Osteocyte (in vitro differentiated cells): ENCODE measurements around the gene TECRL. TPM values are rescaled to one million over a fixed set of nuclear protein-coding genes. Genes with fewer than 3 reads are reported as not detected.

ENCODE experiments used
- DNase-seq: peaks from one replicate; pipeline ENCODE4 v3.0.0; 2021; ENCODE audit warnings: mixed read lengths; ENCODE audit not compliant: unreplicated experiment; ENCODE audit errors: extremely low spot score
- H3K27ac Mint-ChIP-seq: one replicate; pipeline ENCODE4 v1.8.0; 2021; ENCODE audit warnings: mild to moderate bottlenecking, mixed read lengths; ENCODE audit not compliant: unreplicated experiment
- H3K27me3 Mint-ChIP-seq: one replicate; pipeline ENCODE4 v1.8.0; 2021; ENCODE audit warnings: mixed read lengths; ENCODE audit not compliant: unreplicated experiment
- H3K36me3 Mint-ChIP-seq: one replicate; pipeline ENCODE4 v1.8.0; 2021; ENCODE audit warnings: mixed read lengths; ENCODE audit not compliant: unreplicated experiment
- H3K4me1 Mint-ChIP-seq: one replicate; pipeline ENCODE4 v1.8.0; 2021; ENCODE audit warnings: mixed read lengths; ENCODE audit not compliant: unreplicated experiment
- H3K4me3 Mint-ChIP-seq: one replicate; pipeline ENCODE4 v1.8.0; 2021; ENCODE audit warnings: mild to moderate bottlenecking, moderate library complexity, mixed read lengths; ENCODE audit not compliant: unreplicated experiment
- H3K9me3 Mint-ChIP-seq: one replicate; pipeline ENCODE4 v1.8.0; 2021; ENCODE audit warnings: mixed read lengths; ENCODE audit not compliant: unreplicated experiment
- CTCF ChIP-seq: fragments of 200-600 bp; sonication (generic); IDR thresholded peaks from 2 replicates; pipeline ENCODE4 v1.5.0; 2021; ENCODE audit warnings: antibody characterized with exemption, mild to moderate bottlenecking, moderate library complexity
- total RNA-seq: library from RNA; stranded (reverse); gene quantifications from 2 replicates; pipeline ENCODE4 v1.2.1, GENCODE V29; 2021

The TECRL gene
- total RNA-seq, 1 donor from 2014 or later, result not detected

GRCh38 chr4:64360664-64361398, 48.4 kb downstream of the TECRL start:
- Mint-ChIP-seq H3K4me3 (no peak overlapping the region), H3K36me3 (no peaks in the 10 kb centered on the region), H3K4me1 (no peaks in the 10 kb centered on the region), H3K9me3 (no peaks in the 10 kb centered on the region), H3K27ac (no peak overlapping the region), H3K27me3 (no peaks in the 10 kb centered on the region)
- DNase-seq, result no peak
- TF ChIP-seq CTCF, result no peak

- Mint-ChIP-seq H3K4me1 (no peaks in the 10 kb centered on the region), H3K36me3 (no peaks in the 10 kb centered on the region), H3K27me3 (no peaks in the 10 kb centered on the region), H3K27ac (no peak overlapping the region), H3K4me3 (no peak overlapping the region), H3K9me3 (no peaks in the 10 kb centered on the region)
- DNase-seq, result no peak
- no peak for TF ChIP-seq CTCF
These were observed 49.8 kb downstream of the TECRL start for GRCh38 chr4:64359489-64359888.

- Mint-ChIP-seq H3K36me3 (no peaks in the 10 kb centered on the region), H3K27me3 (no peaks in the 10 kb centered on the region), H3K9me3 (no peaks in the 10 kb centered on the region), H3K27ac (no peak overlapping the region), H3K4me1 (no peaks in the 10 kb centered on the region), H3K4me3 (no peak overlapping the region)
- DNase-seq, result no peak
- TF ChIP-seq CTCF, result no peak
These were observed 55.3 kb downstream of the TECRL start for GRCh38 chr4:64353904-64354303.

GRCh38 chr4:64341711-64342110, 67.5 kb downstream of the TECRL start:
- Mint-ChIP-seq H3K4me1 (no peaks in the 10 kb centered on the region), H3K27ac (no peak overlapping the region), H3K9me3 (peaks cover 9% of the 10 kb centered on the region), H3K27me3 (no peaks in the 10 kb centered on the region), H3K4me3 (no peak overlapping the region), H3K36me3 (no peaks in the 10 kb centered on the region)
- DNase-seq, result no peak
- no peak for TF ChIP-seq CTCF

GRCh38 chr4:64340218-64341110, 68.8 kb downstream of the TECRL start:
- H3K27ac Mint-ChIP-seq, result no peak overlapping the region
- peaks cover 10% of the 10 kb centered on the region for H3K9me3 Mint-ChIP-seq
- H3K27me3 Mint-ChIP-seq, result no peaks in the 10 kb centered on the region
- no peaks in the 10 kb centered on the region for H3K4me1 Mint-ChIP-seq
- H3K4me3 Mint-ChIP-seq, result no peak overlapping the region
- no peak for TF ChIP-seq CTCF
- DNase-seq, result no peak
- H3K36me3 Mint-ChIP-seq, result no peaks in the 10 kb centered on the region
